ENCODE results near the gene FGR.

Gene FGR

GRCh38 chr1:27655151-27655937 lies 20.4 kb upstream of the FGR start:
- TF ChIP-seq, protein P1, sequence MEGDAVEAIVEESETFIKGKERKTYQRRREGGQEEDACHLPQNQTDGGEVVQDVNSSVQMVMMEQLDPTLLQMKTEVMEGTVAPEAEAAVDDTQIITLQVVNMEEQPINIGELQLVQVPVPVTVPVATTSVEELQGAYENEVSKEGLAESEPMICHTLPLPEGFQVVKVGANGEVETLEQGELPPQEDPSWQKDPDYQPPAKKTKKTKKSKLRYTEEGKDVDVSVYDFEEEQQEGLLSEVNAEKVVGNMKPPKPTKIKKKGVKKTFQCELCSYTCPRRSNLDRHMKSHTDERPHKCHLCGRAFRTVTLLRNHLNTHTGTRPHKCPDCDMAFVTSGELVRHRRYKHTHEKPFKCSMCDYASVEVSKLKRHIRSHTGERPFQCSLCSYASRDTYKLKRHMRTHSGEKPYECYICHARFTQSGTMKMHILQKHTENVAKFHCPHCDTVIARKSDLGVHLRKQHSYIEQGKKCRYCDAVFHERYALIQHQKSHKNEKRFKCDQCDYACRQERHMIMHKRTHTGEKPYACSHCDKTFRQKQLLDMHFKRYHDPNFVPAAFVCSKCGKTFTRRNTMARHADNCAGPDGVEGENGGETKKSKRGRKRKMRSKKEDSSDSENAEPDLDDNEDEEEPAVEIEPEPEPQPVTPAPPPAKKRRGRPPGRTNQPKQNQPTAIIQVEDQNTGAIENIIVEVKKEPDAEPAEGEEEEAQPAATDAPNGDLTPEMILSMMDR (IDR thresholded peaks at IDR 0.05; ENCODE audit: low read depth, low read length): no peak
- DNase-seq (ENCODE audit: low read depth, low spot score): no peak
- H3K4me3 ChIP-seq (ENCODE audit: low read depth, low read length): no peak overlapping the region
- in situ Hi-C loops (cut with HindIII; ENCODE audit: low sequenced_read_pairs): no loop called here

GRCh38 chr1:27652111-27652864 lies 17.3 kb upstream of the FGR start:
- in situ Hi-C loops (cut with HindIII; ENCODE audit: low sequenced_read_pairs): no loop called here
- TF ChIP-seq, protein P1 (IDR thresholded peaks at IDR 0.05; ENCODE audit: low read depth, low read length): no peak

GRCh38 chr1:27650539-27651175 lies 15.7 kb upstream of the FGR start:
- TF ChIP-seq, protein P1 (IDR thresholded peaks at IDR 0.05; ENCODE audit: low read depth, low read length): no peak
- H3K4me3 ChIP-seq (ENCODE audit: low read depth, low read length): no peak overlapping the region
- peak; percentile 68 for DNase-seq (ENCODE audit: low read depth, low spot score)
- in situ Hi-C loops (cut with HindIII; ENCODE audit: low sequenced_read_pairs): no loop called here

More at GRCh38 chr1:27652111-27652864, 17.3 kb upstream of the FGR start:
- H3K4me3 ChIP-seq (ENCODE audit: low read depth, low read length): no peak overlapping the region
- DNase-seq (ENCODE audit: low read depth, low spot score): no peak

DNA sequence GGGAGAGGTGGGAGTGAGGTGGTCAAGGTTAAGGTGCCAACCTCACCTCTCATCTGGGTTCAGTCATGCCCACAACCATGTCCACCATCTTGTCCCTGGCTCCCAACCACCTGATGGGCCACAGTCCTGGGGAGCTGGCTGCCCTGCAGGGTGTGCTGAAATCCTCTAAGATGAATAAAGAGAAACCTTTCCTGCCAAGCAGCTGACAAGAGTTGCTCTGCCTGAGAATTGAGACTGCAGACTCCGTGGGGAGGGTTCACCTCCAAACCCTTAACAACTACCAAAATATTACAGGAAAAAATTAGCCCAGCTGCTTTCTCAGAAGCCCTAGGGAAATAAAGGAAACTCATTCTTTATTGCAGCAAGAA lies 15.2 kb upstream of the FGR start:
- in situ Hi-C loops (cut with HindIII; ENCODE audit: low sequenced_read_pairs): no loop called here
- no peak overlapping the region for H3K4me3 ChIP-seq (ENCODE audit: low read depth, low read length)
- DNase-seq (ENCODE audit: low read depth, low spot score): no peak
- TF ChIP-seq, protein P1 (IDR thresholded peaks at IDR 0.05; ENCODE audit: low read depth, low read length): no peak

DNA sequence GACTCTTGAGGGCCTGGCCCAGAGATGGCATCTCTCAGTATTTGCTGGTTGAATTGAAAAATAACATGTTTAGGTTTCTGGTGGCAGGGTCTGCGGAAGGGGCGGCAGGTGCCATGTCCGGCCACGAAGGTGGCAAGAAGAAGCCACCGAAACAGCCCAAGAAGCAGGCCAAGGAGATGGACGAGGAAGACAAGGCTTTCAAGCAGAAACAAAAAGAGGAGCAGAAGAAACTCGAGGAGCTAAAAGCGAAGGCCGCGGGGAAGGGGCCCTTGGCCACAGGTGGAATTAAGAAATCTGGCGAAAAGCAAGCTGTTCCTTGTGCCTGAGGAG lies 14.3 kb upstream of the FGR start:
- H3K4me3 ChIP-seq (ENCODE audit: low read depth, low read length): no peak overlapping the region
- in situ Hi-C loops (cut with HindIII; ENCODE audit: low sequenced_read_pairs): no loop called here
- TF ChIP-seq, protein P1 (IDR thresholded peaks at IDR 0.05; ENCODE audit: low read depth, low read length): no peak
- DNase-seq (ENCODE audit: low read depth, low spot score): no peak

GRCh38 chr1:27648602-27649305 lies 13.8 kb upstream of the FGR start:
- in situ Hi-C loops (cut with HindIII; ENCODE audit: low sequenced_read_pairs): no loop called here
- TF ChIP-seq, protein P1 (IDR thresholded peaks at IDR 0.05; ENCODE audit: low read depth, low read length): no peak
- DNase-seq (ENCODE audit: low read depth, low spot score): no peak
- H3K4me3 ChIP-seq (ENCODE audit: low read depth, low read length): no peak overlapping the region
